GM10266 (cell line): ENCODE measurements around the gene ZFP30.

ENCODE experiments used
- DNase-seq: peaks from one replicate; pipeline ENCODE4 v3.0.0; 2012; ENCODE audit errors: extremely low spot score
- CTCF ChIP-seq: IDR thresholded peaks from 2 replicates; pipeline ENCODE4 v1.5.1; 2012; ENCODE audit warnings: mild to moderate bottlenecking, low read depth; ENCODE audit not compliant: control insufficient read depth, insufficient read depth; ENCODE audit errors: missing control alignments

The ZFP30 gene

GRCh38 chr19:37594982-37595382 is 60.3 kb downstream of the ZFP30 start:
- DNase-seq, result no peak
- TF ChIP-seq CTCF, result no peak

DNA sequence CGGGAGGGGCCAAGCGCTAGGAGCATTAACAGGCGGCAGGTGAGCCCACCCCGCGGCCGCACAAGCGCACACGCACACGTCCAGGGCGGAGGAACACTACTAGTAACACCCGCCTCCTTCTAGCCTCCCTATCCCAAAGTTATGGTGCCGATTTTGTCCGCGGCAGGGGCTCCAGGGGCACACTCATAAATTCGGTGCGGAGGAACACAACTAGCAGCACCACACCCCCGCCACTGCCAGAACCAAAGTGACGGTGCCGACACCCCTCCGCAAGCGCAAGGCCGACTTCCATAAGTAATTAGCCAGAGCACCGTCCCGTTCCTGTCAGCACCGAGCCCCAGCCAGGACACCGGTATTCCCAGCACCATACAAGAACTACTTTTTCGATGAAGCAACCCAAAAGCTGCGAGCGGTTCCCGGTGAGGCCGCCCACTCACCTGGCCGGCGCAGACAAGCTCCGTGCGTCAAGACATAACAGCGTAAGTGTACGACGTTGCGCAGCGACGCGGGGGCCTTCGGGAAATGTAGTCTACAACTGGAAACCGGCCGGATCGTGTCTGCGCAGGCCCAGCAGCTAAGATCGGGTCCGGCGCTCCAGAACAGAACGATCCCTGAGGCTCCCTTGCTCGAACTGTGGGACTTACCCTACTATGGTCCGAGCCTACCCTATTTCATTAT is 60.8 kb downstream of the ZFP30 start, which contains the start of the genes ZNF540 and ZNF571:
Gene ZNF540, plus strand, starts transcription at position 573 of the 678 bp plus-strand sequence. CDS start 3,572 bp downstream, outside the sequence.
Gene ZNF571, minus strand, starts transcription at position 489 of the 678 bp plus-strand sequence. CDS start 8,116 bp downstream, outside the sequence.
- DNase-seq, result peak; percentile 82
- TF ChIP-seq CTCF, result no peak

GRCh38 chr19:37593996-37594303 is 61.3 kb downstream of the ZFP30 start:
- DNase-seq, result peak; percentile 37

GRCh38 chr19:37583340-37583739 is 71.9 kb downstream of the ZFP30 start:
- no peak for DNase-seq
- no peak for TF ChIP-seq CTCF

More at GRCh38 chr19:37593996-37594303, 61.3 kb downstream of the ZFP30 start:
- no peak for TF ChIP-seq CTCF

- no peak for DNase-seq
- no peak for TF ChIP-seq CTCF
Measured at GRCh38 chr19:37572203-37572602, 83.1 kb downstream of the ZFP30 start.

GRCh38 chr19:37565370-37565669 is 89.9 kb downstream of the ZFP30 start:
- no peak for DNase-seq
- no peak for TF ChIP-seq CTCF

- DNase-seq, result no peak
- no peak for TF ChIP-seq CTCF
Measured at GRCh38 chr19:37564624-37565369, 90.5 kb downstream of the ZFP30 start.
